Mesothelial cell of epicardium (in vitro differentiated cells): Measurements from ENCODE around the gene TRIM5. TPM values are rescaled to one million over a fixed set of nuclear protein-coding genes. Genes with fewer than 3 reads are reported as not detected.

Experiments used
- DNase-seq, 2 experiments: peaks; one replicate each; pipeline ENCODE4 v3.0.0; 2021; ENCODE audit warnings: low spot score in 2 of 2; ENCODE audit not compliant: unreplicated experiment in 2 of 2
- H3K27ac Mint-ChIP-seq: 2 replicates; pipeline ENCODE4 v1.8.0; 2021; ENCODE audit warnings: mixed read lengths
- H3K27me3 Mint-ChIP-seq: 2 replicates; pipeline ENCODE4 v1.8.0; 2021; ENCODE audit warnings: low read depth, mixed read lengths
- H3K36me3 Mint-ChIP-seq: 2 replicates; pipeline ENCODE4 v1.8.0; 2021; ENCODE audit warnings: mixed read lengths
- H3K4me1 Mint-ChIP-seq: 2 replicates; pipeline ENCODE4 v1.8.0; 2021; ENCODE audit warnings: mixed read lengths
- H3K4me3 Mint-ChIP-seq: 2 replicates; pipeline ENCODE4 v1.8.0; 2021; ENCODE audit warnings: mild to moderate bottlenecking, moderate library complexity, mixed read lengths
- H3K9me3 Mint-ChIP-seq: 2 replicates; pipeline ENCODE4 v1.8.0; 2021; ENCODE audit warnings: mixed read lengths
- total RNA-seq: library from RNA; stranded (reverse); gene quantifications from 3 replicates; pipeline ENCODE4 v1.2.1, GENCODE V29; 2021
- TF ChIP-seq, protein P1 (sequence below): fragments of 200-600 bp; sonication (generic); IDR thresholded peaks from one replicate; pipeline ENCODE4 v1.5.0; 2021; ENCODE audit warnings: antibody characterized with exemption; ENCODE audit not compliant: unreplicated experiment

TRIM5 gene
- total RNA-seq, 1 donor from 2014 or later, result 74.0 TPM

DNA sequence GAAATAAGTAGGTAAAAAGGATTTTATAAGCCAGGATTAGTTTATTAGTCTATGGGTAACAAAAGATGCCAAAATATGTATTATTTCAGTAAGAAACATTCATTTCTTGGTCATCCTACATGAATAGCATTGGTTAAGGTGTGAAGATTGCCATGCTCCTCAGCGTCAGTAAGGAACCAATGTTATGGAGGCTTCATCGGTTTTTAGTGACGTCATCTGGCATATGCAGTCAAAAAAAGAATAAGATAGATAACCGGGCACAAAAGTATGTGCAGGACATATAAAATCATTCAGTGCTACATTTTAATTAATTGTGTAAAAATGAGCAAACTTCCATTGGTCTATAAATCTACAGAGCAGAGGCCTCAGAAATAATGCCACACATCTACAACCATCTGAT lies 29.4 kb downstream of the TRIM5 start:
- Mint-ChIP-seq H3K4me1 (no peaks in the 10 kb centered on the region), H3K36me3 (peaks cover 19% of the 10 kb centered on the region), H3K4me3 (no peak overlapping the region), H3K27me3 (no peaks in the 10 kb centered on the region), H3K9me3 (peaks cover 42% of the 10 kb centered on the region), H3K27ac (no peak overlapping the region)
- TF ChIP-seq, protein P1, sequence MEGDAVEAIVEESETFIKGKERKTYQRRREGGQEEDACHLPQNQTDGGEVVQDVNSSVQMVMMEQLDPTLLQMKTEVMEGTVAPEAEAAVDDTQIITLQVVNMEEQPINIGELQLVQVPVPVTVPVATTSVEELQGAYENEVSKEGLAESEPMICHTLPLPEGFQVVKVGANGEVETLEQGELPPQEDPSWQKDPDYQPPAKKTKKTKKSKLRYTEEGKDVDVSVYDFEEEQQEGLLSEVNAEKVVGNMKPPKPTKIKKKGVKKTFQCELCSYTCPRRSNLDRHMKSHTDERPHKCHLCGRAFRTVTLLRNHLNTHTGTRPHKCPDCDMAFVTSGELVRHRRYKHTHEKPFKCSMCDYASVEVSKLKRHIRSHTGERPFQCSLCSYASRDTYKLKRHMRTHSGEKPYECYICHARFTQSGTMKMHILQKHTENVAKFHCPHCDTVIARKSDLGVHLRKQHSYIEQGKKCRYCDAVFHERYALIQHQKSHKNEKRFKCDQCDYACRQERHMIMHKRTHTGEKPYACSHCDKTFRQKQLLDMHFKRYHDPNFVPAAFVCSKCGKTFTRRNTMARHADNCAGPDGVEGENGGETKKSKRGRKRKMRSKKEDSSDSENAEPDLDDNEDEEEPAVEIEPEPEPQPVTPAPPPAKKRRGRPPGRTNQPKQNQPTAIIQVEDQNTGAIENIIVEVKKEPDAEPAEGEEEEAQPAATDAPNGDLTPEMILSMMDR, result no peak
- DNase-seq, result no peak

GRCh38 chr11:5646139-5646538 lies 38.7 kb downstream of the TRIM5 start:
- peaks cover 23% of the 10 kb centered on the region for H3K36me3 Mint-ChIP-seq
- H3K4me1 Mint-ChIP-seq, result no peaks in the 10 kb centered on the region
- TF ChIP-seq, protein P1, result no peak
- no peak for DNase-seq
- H3K4me3 Mint-ChIP-seq, result no peak overlapping the region
- H3K27ac Mint-ChIP-seq, result no peak overlapping the region
- peaks cover 15% of the 10 kb centered on the region for H3K9me3 Mint-ChIP-seq
- no peaks in the 10 kb centered on the region for H3K27me3 Mint-ChIP-seq

DNA sequence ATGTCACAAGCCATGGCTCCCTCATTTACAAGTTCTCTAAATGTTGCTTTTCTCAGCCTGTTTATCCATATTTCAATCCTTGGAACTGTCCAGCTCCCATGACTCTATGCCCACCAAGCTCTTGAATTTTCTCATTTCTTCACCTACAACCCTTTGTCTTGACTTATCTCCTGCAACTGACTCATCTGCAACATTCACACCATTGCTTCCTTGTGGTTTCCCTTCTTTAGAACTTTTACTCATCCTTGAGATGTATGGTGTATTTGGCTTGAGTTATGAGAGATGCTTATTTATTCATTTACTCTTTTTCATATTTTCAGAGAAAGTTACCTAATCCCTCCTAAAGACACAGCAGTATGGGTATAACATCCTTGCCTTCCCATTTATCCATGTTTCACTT lies 41.3 kb downstream of the TRIM5 start:
- Mint-ChIP-seq H3K9me3 (peaks cover 12% of the 10 kb centered on the region), H3K36me3 (peaks cover 34% of the 10 kb centered on the region), H3K27ac (no peak overlapping the region), H3K4me3 (no peak overlapping the region), H3K27me3 (no peaks in the 10 kb centered on the region), H3K4me1 (no peaks in the 10 kb centered on the region)
- TF ChIP-seq, protein P1, result no peak
- DNase-seq, result no peak

- Mint-ChIP-seq H3K4me3 (no peak overlapping the region), H3K9me3 (peaks cover 12% of the 10 kb centered on the region), H3K27ac (no peak overlapping the region), H3K36me3 (peaks cover 40% of the 10 kb centered on the region), H3K27me3 (no peaks in the 10 kb centered on the region), H3K4me1 (no peaks in the 10 kb centered on the region)
- TF ChIP-seq, protein P1, result no peak
- DNase-seq, result no peak
Observed at GRCh38 chr11:5639953-5640352, 44.9 kb downstream of the TRIM5 start.

DNA sequence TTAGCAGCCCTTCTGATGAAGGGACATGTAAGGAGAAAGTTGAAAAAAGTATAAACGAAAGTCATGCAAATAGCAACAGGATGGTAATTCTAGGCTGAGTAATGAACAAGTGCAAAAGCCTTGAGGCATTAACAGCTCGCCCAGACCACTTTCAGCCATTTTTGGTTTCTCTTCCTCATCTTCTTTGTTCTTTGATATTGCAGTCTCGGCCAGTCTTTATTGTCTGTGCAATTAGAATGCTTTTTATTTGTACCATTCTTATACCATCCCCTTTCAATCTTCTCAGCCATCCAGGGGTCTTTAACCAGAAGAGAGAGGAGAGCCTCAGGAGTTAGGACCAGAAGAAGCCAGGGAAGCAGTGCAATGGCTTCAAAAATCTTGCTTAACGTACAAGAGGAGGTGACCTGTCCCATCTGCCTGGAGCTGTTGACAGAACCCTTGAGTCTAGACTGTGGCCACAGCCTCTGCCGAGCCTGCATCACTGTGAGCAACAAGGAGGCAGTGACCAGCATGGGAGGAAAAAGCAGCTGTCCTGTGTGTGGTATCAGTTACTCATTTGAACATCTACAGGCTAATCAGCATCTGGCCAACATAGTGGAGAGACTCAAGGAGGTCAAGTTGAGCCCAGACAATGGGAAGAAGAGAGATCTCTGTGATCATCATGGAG lies 52.8 kb downstream of the TRIM5 start:
- H3K9me3 Mint-ChIP-seq, result peaks cover 14% of the 10 kb centered on the region
- H3K27ac Mint-ChIP-seq, result no peak overlapping the region
- DNase-seq, result no peak

More for the DNA sequence above, 52.8 kb downstream of the TRIM5 start:
- TF ChIP-seq, protein P1, result no peak
- Mint-ChIP-seq H3K4me1 (no peaks in the 10 kb centered on the region), H3K4me3 (no peak overlapping the region), H3K27me3 (no peaks in the 10 kb centered on the region), H3K36me3 (peaks cover 28% of the 10 kb centered on the region)
